Activated CD8-positive, alpha-beta T cell treated with anti-CD3 and anti-CD28 coated beads for 36 hours (primary cell): ENCODE measurements around the gene TIGD1. TPM values are rescaled to one million over a fixed set of nuclear protein-coding genes. Genes with fewer than 3 reads are reported as not detected.
A peak's percentile ranks its signal among the peaks of the same experiment; 100 is the strongest.

Experiments
- ATAC-seq: fragments of 200-7000 bp; cut with Tn5 transposase; one replicate; pipeline ENCODE4 v1.10.0; 2021; ENCODE audit warnings: mild to moderate bottlenecking, moderate library complexity
- CTCF ChIA-PET: fragments of 350-600 bp; sonication (Branson Sonifier 250); formaldehyde crosslinking; loops from one replicate; lab custom pipeline; 2021; ENCODE audit warnings: antibody characterized with exemption; lab: Charles Lee
- POLR2A ChIA-PET: fragments of 350-600 bp; sonication (Branson Sonifier 250); formaldehyde crosslinking; loops from one replicate; lab custom pipeline; 2021; ENCODE audit warnings: antibody characterized with exemption; lab: Charles Lee
- DNase-seq: peaks from one replicate; pipeline ENCODE4 v3.0.0-alpha.2; 2020
- H3K27ac Mint-ChIP-seq: one replicate; pipeline ENCODE4 v1.8.0; 2021; ENCODE audit warnings: mild to moderate bottlenecking, mixed read lengths
- H3K27me3 Mint-ChIP-seq: one replicate; pipeline ENCODE4 v1.8.0; 2021; ENCODE audit warnings: mixed read lengths
- H3K36me3 Mint-ChIP-seq: one replicate; pipeline ENCODE4 v1.8.0; 2021; ENCODE audit warnings: low read depth, mixed read lengths
- H3K4me1 Mint-ChIP-seq: one replicate; pipeline ENCODE4 v1.8.0; 2021; ENCODE audit warnings: low read depth, mixed read lengths
- H3K4me3 Mint-ChIP-seq: one replicate; pipeline ENCODE4 v1.8.0; 2021; ENCODE audit warnings: mild to moderate bottlenecking, moderate library complexity, mixed read lengths
- H3K9me3 Mint-ChIP-seq: one replicate; pipeline ENCODE4 v1.8.0; 2021; ENCODE audit warnings: mixed read lengths
- CTCF ChIP-seq: fragments of 200-600 bp; IDR thresholded peaks from one replicate; pipeline ENCODE4 v1.8.0; 2022; ENCODE audit warnings: antibody characterized with exemption, mild to moderate bottlenecking
- intact Hi-C: fragments of 100-400 bp; cut with micrococcal nuclease; formaldehyde crosslinking; loops from one replicate; pipeline ENCODE4 v1.10.0; 2022
- total RNA-seq, 2 experiments: library from RNA; stranded (reverse); gene quantifications; one replicate each; pipeline ENCODE4 v1.2.3, GENCODE V29; 2021

TIGD1 gene
- total RNA-seq, result 1 to 10 TPM; 8.3 to 8.7 TPM

- Mint-ChIP-seq H3K9me3 (peaks cover 4% of the 10 kb centered on the region), H3K4me3 (peak within 1 kb of the TSS; percentile 90), H3K27me3 (no peaks in the 10 kb centered on the region), H3K36me3 (peaks cover 59% of the 10 kb centered on the region), H3K27ac (peak within 1 kb of the TSS; percentile 99), H3K4me1 (peaks cover 65% of the 10 kb centered on the region)
- intact Hi-C loops, result no loop called here
- DNase-seq (peak; percentile 95), ATAC-seq (peak; percentile 94)
- CTCF ChIA-PET, result interaction anchor here (0.6 to 1.3 kb wide), 3 partner anchors 12 to 13 kb away, joined by 3 to 4 read pairs (median 3); no protein-coding TSS in a partner anchor
- POLR2A ChIA-PET, result interaction anchor here (0.5 to 1.4 kb wide), 9 partner anchors 10 to 714 kb away, joined by 3 to 7 read pairs (median 3); no protein-coding TSS in a partner anchor
- TF ChIP-seq CTCF, result peak; percentile 37
Observed at GRCh38 chr2:232550354-232551249, at the start of gene TIGD1, which contains the start of gene EIF4E2. Gene TIGD1 (minus strand): TSS chr2:232550557. CDS start chr2:232549882, 675 bp downstream. Gene EIF4E2 (plus strand): TSS chr2:232550689. CDS start chr2:232550725, 36 bp downstream.

GRCh38 chr2:232598293-232598692, 47.9 kb upstream of the TIGD1 start:
- ATAC-seq (no peak), DNase-seq (no peak)
- intact Hi-C loops, result no loop called here
- TF ChIP-seq CTCF, result no peak
- H3K27me3 Mint-ChIP-seq, result no peaks in the 10 kb centered on the region
- POLR2A ChIA-PET, result no interaction called here
- H3K27ac Mint-ChIP-seq, result no peak overlapping the region
- no peaks in the 10 kb centered on the region for H3K4me1 Mint-ChIP-seq
- no peak overlapping the region for H3K4me3 Mint-ChIP-seq
- H3K9me3 Mint-ChIP-seq, result no peaks in the 10 kb centered on the region
- CTCF ChIA-PET, result no interaction called here
- no peaks in the 10 kb centered on the region for H3K36me3 Mint-ChIP-seq

- Mint-ChIP-seq H3K4me3 (no peak overlapping the region), H3K27ac (no peak overlapping the region), H3K36me3 (no peaks in the 10 kb centered on the region), H3K4me1 (peaks cover 4% of the 10 kb centered on the region), H3K9me3 (no peaks in the 10 kb centered on the region), H3K27me3 (no peaks in the 10 kb centered on the region)
- ChIA-PET CTCF (interaction anchor here (0.8 to 2.3 kb wide), 2 partner anchors 8 to 462 kb away, joined by 3 to 5 read pairs; partner anchors contain the start of gene INPP5D), POLR2A (no interaction called here)
- intact Hi-C loops, result no loop called here
- DNase-seq, result no peak
- ATAC-seq, result no peak
- no peak for TF ChIP-seq CTCF
Observed at GRCh38 chr2:232597362-232598079, 47.2 kb upstream of the TIGD1 start.

GRCh38 chr2:232593982-232594381, 43.6 kb upstream of the TIGD1 start:
- H3K9me3 Mint-ChIP-seq, result no peaks in the 10 kb centered on the region
- intact Hi-C loops, result no loop called here
- TF ChIP-seq CTCF, result no peak
- H3K4me1 Mint-ChIP-seq, result peaks cover 4% of the 10 kb centered on the region
- no peaks in the 10 kb centered on the region for H3K36me3 Mint-ChIP-seq
- no peaks in the 10 kb centered on the region for H3K27me3 Mint-ChIP-seq
- no peak overlapping the region for H3K4me3 Mint-ChIP-seq
- CTCF ChIA-PET, result no interaction called here
- no peak overlapping the region for H3K27ac Mint-ChIP-seq
- POLR2A ChIA-PET, result no interaction called here
- no peak for DNase-seq
- ATAC-seq, result no peak
